ENCODE measurements around the gene IL6ST.
A peak's percentile ranks its signal among the peaks of the same experiment; 100 is the strongest.

The IL6ST gene

GRCh38 chr5:55920784-55921183 is 74.0 kb downstream of the IL6ST start:
- no peak overlapping the region for H3K4me3 ChIP-seq (ENCODE audit: control insufficient read depth, low read depth, low read length)
- no peak for DNase-seq (ENCODE audit: low read depth)
- peak; percentile 40 for TF ChIP-seq CTCF (IDR thresholded peaks at IDR 0.05; ENCODE audit: control insufficient read depth, insufficient read depth, low read depth, low read length, missing control alignments)

- no peak for DNase-seq (ENCODE audit: low read depth)
- H3K4me3 ChIP-seq (ENCODE audit: control insufficient read depth, low read depth, low read length): no peak overlapping the region
- TF ChIP-seq CTCF (IDR thresholded peaks at IDR 0.05; ENCODE audit: control insufficient read depth, insufficient read depth, low read depth, low read length, missing control alignments): no peak
Observed at GRCh38 chr5:55919625-55920024, 75.1 kb downstream of the IL6ST start.

- H3K4me3 ChIP-seq (ENCODE audit: control insufficient read depth, low read depth, low read length): no peak overlapping the region
- no peak for TF ChIP-seq CTCF (IDR thresholded peaks at IDR 0.05; ENCODE audit: control insufficient read depth, insufficient read depth, low read depth, low read length, missing control alignments)
Observed at GRCh38 chr5:55918087-55919035, 76.4 kb downstream of the IL6ST start.

GRCh38 chr5:55917402-55918086 is 77.2 kb downstream of the IL6ST start:
- H3K4me3 ChIP-seq (ENCODE audit: control insufficient read depth, low read depth, low read length): no peak overlapping the region

More at GRCh38 chr5:55918087-55919035, 76.4 kb downstream of the IL6ST start:
- DNase-seq (ENCODE audit: low read depth): no peak

GRCh38 chr5:55916986-55917385 is 77.8 kb downstream of the IL6ST start:
- H3K4me3 ChIP-seq (ENCODE audit: control insufficient read depth, low read depth, low read length): no peak overlapping the region
- DNase-seq (ENCODE audit: low read depth): no peak
- TF ChIP-seq CTCF (IDR thresholded peaks at IDR 0.05; ENCODE audit: control insufficient read depth, insufficient read depth, low read depth, low read length, missing control alignments): no peak

More at GRCh38 chr5:55917402-55918086, 77.2 kb downstream of the IL6ST start:
- DNase-seq (ENCODE audit: low read depth): no peak
- no peak for TF ChIP-seq CTCF (IDR thresholded peaks at IDR 0.05; ENCODE audit: control insufficient read depth, insufficient read depth, low read depth, low read length, missing control alignments)

GRCh38 chr5:55915783-55916182 is 79.0 kb downstream of the IL6ST start:
- no peak overlapping the region for H3K4me3 ChIP-seq (ENCODE audit: control insufficient read depth, low read depth, low read length)
- no peak for TF ChIP-seq CTCF (IDR thresholded peaks at IDR 0.05; ENCODE audit: control insufficient read depth, insufficient read depth, low read depth, low read length, missing control alignments)
- DNase-seq (ENCODE audit: low read depth): no peak

Measured in AG09309 (cell line).